ENCODE results near the gene PCNX3. TPM values are rescaled to one million over a fixed set of nuclear protein-coding genes. Genes with fewer than 3 reads are reported as not detected.

The PCNX3 gene
- total and polyA plus RNA-seq, 2 donors (not counting 3 experiments of a cell fraction or from before 2014, with no cell fraction given): 42.6 to 53.9 TPM

DNA sequence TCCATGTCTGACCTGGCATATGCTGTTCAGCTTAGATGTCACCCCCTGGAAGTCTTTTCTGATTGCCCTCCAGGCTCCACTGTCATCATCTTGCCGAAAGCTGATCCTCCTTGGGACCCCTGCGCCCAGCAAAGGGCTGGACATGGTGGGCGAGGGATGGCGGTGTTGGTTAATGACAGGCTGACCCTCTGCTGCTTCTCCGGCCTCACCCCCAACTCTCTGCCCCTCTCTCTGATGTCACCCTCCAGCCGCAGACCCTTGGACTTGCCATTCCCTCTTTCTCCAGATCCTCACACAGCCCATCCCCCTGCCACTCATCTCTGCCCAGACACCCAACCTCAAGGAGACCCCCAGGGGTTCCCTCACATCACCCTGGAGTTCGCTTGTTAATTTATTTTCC is 37.4 kb upstream of the PCNX3 start:
- dilution Hi-C loops (cut with MboI; ENCODE audit: extremely low pct_ligation_motif_present, low sequenced_read_pairs) (no loop called here), intact Hi-C loops (cut with micrococcal nuclease) (no loop called here)
- no peaks in the 10 kb centered on the region for H3K27me3 ChIP-seq (ENCODE audit: control insufficient read depth in 2 of 2, insufficient read depth in 2 of 2, low read length in 2 of 2)
- no peaks in the 10 kb centered on the region for H3K36me3 ChIP-seq (ENCODE audit: control insufficient read depth in 2 of 2, extremely low read depth in 1 of 2, insufficient read depth in 2 of 2, low read length in 2 of 2)
- H3K4me1 ChIP-seq (ENCODE audit: control insufficient read depth, extremely low read depth, insufficient read depth, low read length): peaks cover 34% of the 10 kb centered on the region
- DNase-seq (ENCODE audit: low read depth, low spot score): no peak
- H3K9me1 ChIP-seq (replicated peaks; ENCODE audit: control insufficient read depth, extremely low read depth, insufficient read depth, low read length): no peaks in the 10 kb centered on the region
- H4K20me1 ChIP-seq (replicated peaks; ENCODE audit: control insufficient read depth, extremely low read depth, insufficient read depth, low read length): no peaks in the 10 kb centered on the region
- H3K79me2 ChIP-seq (ENCODE audit: control insufficient read depth, insufficient read depth, low read length): peaks cover 6% of the 10 kb centered on the region
- H2AFZ ChIP-seq (ENCODE audit: low read depth, low read length): no peak overlapping the region
- BruUV-seq (replicated peaks): no TSS peak
- ChIA-PET CTCF (interaction anchor here (3.9 to 9.7 kb wide), 2 partner anchors 12 to 37 kb away, joined by 22 to 167 read pairs; no protein-coding TSS in a partner anchor), POLR2A (no interaction called here)
- no peak overlapping the region for H3K4me3 ChIP-seq (replicated peaks in 1 of 3; ENCODE audit: insufficient read depth in 1 of 3, low read depth in 1 of 3, low read length in 3 of 3)
- TF ChIP-seq FOS (IDR thresholded peaks at IDR 0.05; ENCODE audit: borderline replicate concordance, insufficient read depth, low read length) (no peak), JUN (IDR thresholded peaks at IDR 0.05; ENCODE audit: borderline replicate concordance, insufficient read depth, insufficient read length, low read depth) (no peak), MYC (IDR thresholded peaks at IDR 0.05; ENCODE audit: low read depth, low read length) (no peak), GATA2 (IDR thresholded peaks at IDR 0.05; ENCODE audit: insufficient read depth, insufficient read length, low read depth, low read length) (no peak), EZH2 (IDR thresholded peaks at IDR 0.05; ENCODE audit: borderline replicate concordance, low read depth, low read length, severe bottlenecking) (no peak), POLR2AphosphoS5 (IDR thresholded peaks at IDR 0.05; ENCODE audit: insufficient read depth, low read depth, low read length) (no peak), POLR2A (IDR thresholded peaks at IDR 0.05; ENCODE audit: low read depth, low read length) (no peak), CTCF (IDR thresholded peaks at IDR 0.05; ENCODE audit: extremely low read depth in 1 of 2, insufficient read depth in 1 of 2, low read depth in 1 of 2, low read length in 2 of 2) (no peak)
- TF ChIP-seq, protein P1, sequence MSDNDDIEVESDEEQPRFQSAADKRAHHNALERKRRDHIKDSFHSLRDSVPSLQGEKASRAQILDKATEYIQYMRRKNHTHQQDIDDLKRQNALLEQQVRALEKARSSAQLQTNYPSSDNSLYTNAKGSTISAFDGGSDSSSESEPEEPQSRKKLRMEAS (IDR thresholded peaks at IDR 0.05; ENCODE audit: insufficient read depth, insufficient read length): no peak
- FAIRE-seq: no peak
- no peak overlapping the region for H3K9ac ChIP-seq (replicated peaks; ENCODE audit: extremely low read depth, insufficient read depth, low read length)
- no peak overlapping the region for H3K4me2 ChIP-seq (ENCODE audit: insufficient read depth, low read length)
- H3K27ac ChIP-seq (ENCODE audit: insufficient read depth, low read depth, low read length): no peak overlapping the region
- no peaks in the 10 kb centered on the region for H3K9me3 ChIP-seq (replicated peaks; ENCODE audit: control insufficient read depth, insufficient read depth, low read length)
